GM12891 (cell line): ENCODE results near the gene FAM20C.

Experiments
- DNase-seq: peaks from one replicate; pipeline ENCODE4 v3.0.0; 2011; ENCODE audit warnings: low spot score; ENCODE audit not compliant: insufficient read length
- FAIRE-seq: peaks from 2 replicates; lab custom pipeline; 2011; peaks lifted over from hg19 to GRCh38; lab: Jason Lieb, UNC
- PAX5 ChIP-seq: IDR thresholded peaks from 2 replicates; pipeline ENCODE4 v1.6.1; 2011; ENCODE audit warnings: low read length, moderate library complexity, mild to moderate bottlenecking; ENCODE audit not compliant: insufficient read depth, severe bottlenecking
- POLR2A ChIP-seq: IDR thresholded peaks from 2 replicates; pipeline ENCODE4 v1.6.1; 2011; ENCODE audit warnings: low read depth, low read length, control low read depth
- POLR2AphosphoS5 ChIP-seq: IDR thresholded peaks from 2 replicates; pipeline ENCODE4 v1.6.1; 2011; ENCODE audit warnings: low read depth, low read length, control low read depth
- POU2F2 ChIP-seq: IDR thresholded peaks from 2 replicates; pipeline ENCODE4 v1.6.1; 2011; ENCODE audit warnings: low read depth, mild to moderate bottlenecking, control low read depth, low read length, moderate library complexity
- SPI1 ChIP-seq: IDR thresholded peaks from 2 replicates; pipeline ENCODE4 v1.6.1; 2011; ENCODE audit warnings: low read depth, low read length, control low read depth
- TAF1 ChIP-seq: IDR thresholded peaks from 2 replicates; pipeline ENCODE4 v1.6.1; 2011; ENCODE audit warnings: low read depth, low read length, control low read depth

Gene FAM20C

GRCh38 chr7:208130-208673 is 15.8 kb downstream of the FAM20C start:
- FAIRE-seq (no peak), DNase-seq (no peak)
- TF ChIP-seq SPI1, result no peak
- TF ChIP-seq TAF1, result no peak
- TF ChIP-seq POU2F2, result no peak
- no peak for TF ChIP-seq POLR2AphosphoS5
- no peak for TF ChIP-seq POLR2A
- TF ChIP-seq PAX5, result no peak

GRCh38 chr7:208816-209215 is 16.4 kb downstream of the FAM20C start:
- no peak for FAIRE-seq
- no peak for TF ChIP-seq PAX5
- no peak for TF ChIP-seq POLR2A
- TF ChIP-seq POLR2AphosphoS5, result no peak
- TF ChIP-seq SPI1, result no peak
- no peak for TF ChIP-seq TAF1
- TF ChIP-seq POU2F2, result no peak
- no peak for DNase-seq

- DNase-seq (no peak), FAIRE-seq (no peak)
- TF ChIP-seq POLR2AphosphoS5 (no peak), POLR2A (no peak), SPI1 (no peak)
Observed at GRCh38 chr7:209416-209815, 17.0 kb downstream of the FAM20C start.

GRCh38 chr7:209906-210305 is 17.5 kb downstream of the FAM20C start:
- DNase-seq, result no peak
- FAIRE-seq, result no peak
- TF ChIP-seq POLR2AphosphoS5, result no peak
- no peak for TF ChIP-seq SPI1
- no peak for TF ChIP-seq TAF1
- TF ChIP-seq PAX5, result no peak
- no peak for TF ChIP-seq POLR2A
- TF ChIP-seq POU2F2, result no peak

- DNase-seq (no peak), FAIRE-seq (no peak)
- TF ChIP-seq PAX5 (no peak), POU2F2 (no peak), POLR2A (no peak), POLR2AphosphoS5 (no peak), TAF1 (no peak), SPI1 (no peak)
Observed at GRCh38 chr7:210401-210925, 18.1 kb downstream of the FAM20C start.

- FAIRE-seq, result no peak
- no peak for TF ChIP-seq SPI1
- no peak for TF ChIP-seq POU2F2
Observed at GRCh38 chr7:211033-211714, 18.8 kb downstream of the FAM20C start.

GRCh38 chr7:211715-212058 is 19.3 kb downstream of the FAM20C start:
- FAIRE-seq, result no peak
- TF ChIP-seq POLR2A (no peak), PAX5 (no peak), SPI1 (no peak), POLR2AphosphoS5 (no peak), TAF1 (no peak), POU2F2 (no peak)
- DNase-seq, result no peak

More at GRCh38 chr7:211033-211714, 18.8 kb downstream of the FAM20C start:
- no peak for DNase-seq

- DNase-seq, result no peak
- TF ChIP-seq TAF1 (no peak), PAX5 (no peak), POLR2A (no peak), POU2F2 (no peak), POLR2AphosphoS5 (no peak)
- no peak for FAIRE-seq
Observed at GRCh38 chr7:212754-213153, 20.4 kb downstream of the FAM20C start.

- TF ChIP-seq SPI1 (no peak), POLR2A (no peak), POU2F2 (no peak), POLR2AphosphoS5 (no peak), TAF1 (no peak), PAX5 (no peak)
- DNase-seq (no peak), FAIRE-seq (no peak)
Observed at GRCh38 chr7:213324-213993, 21.1 kb downstream of the FAM20C start.
